Activated T-helper 17 cell treated with anti-CD3 and anti-CD28 coated beads, Interleukin-2, amount 50 U/mL, for 72 hours (primary cell): Measurements from ENCODE around the gene RTN4R. TPM values are rescaled to one million over a fixed set of nuclear protein-coding genes. Genes with fewer than 3 reads are reported as not detected.
"Not testable (repeated sequence)": the region's sequence is repeated elsewhere in the genome, so short reads cannot be mapped to it uniquely, and the experiment has no call there.

Experiments
- ATAC-seq: fragments of 150-1000 bp; cut with Tn5 transposase; replicated peaks from 2 replicates; pipeline ENCODE4 v1.10.0; 2021; ENCODE audit warnings: mild to moderate bottlenecking, moderate library complexity
- H3K27ac Mint-ChIP-seq: one replicate; pipeline ENCODE4 v1.8.0; 2022; ENCODE audit warnings: mixed read lengths
- H3K27me3 Mint-ChIP-seq: one replicate; pipeline ENCODE4 v1.8.0; 2022; ENCODE audit warnings: mixed read lengths
- H3K36me3 Mint-ChIP-seq: one replicate; pipeline ENCODE4 v1.8.0; 2022; ENCODE audit warnings: low read depth, mild to moderate bottlenecking, mixed read lengths
- H3K4me1 Mint-ChIP-seq: one replicate; pipeline ENCODE4 v1.8.0; 2022; ENCODE audit warnings: mixed read lengths
- H3K4me3 Mint-ChIP-seq: one replicate; pipeline ENCODE4 v1.8.0; 2022; ENCODE audit warnings: mild to moderate bottlenecking, mixed read lengths
- H3K9me3 Mint-ChIP-seq: one replicate; pipeline ENCODE4 v1.8.0; 2022; ENCODE audit warnings: mixed read lengths
- total RNA-seq, 2 donors: library from RNA; stranded (reverse); gene quantifications; one replicate each; pipeline ENCODE4 v1.2.3, GENCODE V29; 2022

The RTN4R gene
- total RNA-seq, 2 donors from 2014 or later, result 1.4 to 2.6 TPM

DNA sequence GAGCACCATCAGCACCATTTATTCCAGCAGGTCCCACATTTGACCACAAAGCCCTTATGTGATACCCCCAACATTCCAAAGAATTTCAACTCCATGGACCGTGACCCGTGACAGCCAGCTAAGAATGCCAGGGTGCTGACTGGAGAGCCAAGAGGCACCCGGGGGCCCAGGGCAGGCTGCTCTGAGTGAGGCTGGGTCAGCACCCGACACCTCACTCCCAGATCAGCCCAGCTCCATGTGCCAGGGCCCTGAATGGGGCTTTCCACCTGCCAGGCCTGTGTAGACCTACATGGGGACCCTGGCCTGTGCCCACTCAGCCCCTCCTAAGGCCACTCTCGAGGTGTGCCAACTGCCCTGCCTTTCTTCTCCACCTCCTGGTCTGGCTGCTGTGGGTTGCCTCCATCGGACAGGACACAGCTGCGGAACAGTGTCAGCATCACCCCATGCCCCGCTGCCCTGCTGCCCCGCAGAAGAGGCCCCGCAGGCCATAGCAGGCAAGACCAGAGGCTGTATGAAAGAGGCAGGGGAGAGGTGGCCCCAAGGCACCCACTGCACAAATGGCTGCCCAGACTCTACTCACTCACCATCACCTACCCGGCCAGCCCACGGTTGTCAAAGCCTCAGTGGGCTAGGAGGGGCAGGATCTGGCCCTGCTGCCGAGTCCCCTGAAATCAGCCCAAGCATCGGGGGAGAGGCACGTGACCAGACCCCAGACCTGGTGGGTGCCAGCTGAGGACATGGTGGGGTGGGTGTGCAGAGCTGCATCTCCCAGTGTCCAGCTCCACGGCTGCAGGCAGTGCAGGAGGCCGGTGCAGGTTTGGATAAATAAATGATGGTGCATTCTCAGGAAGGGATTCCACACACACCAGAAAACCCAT lies 4.5 kb downstream of the RTN4R start:
- not testable (repeated sequence) for H3K27me3 Mint-ChIP-seq, H3K9me3 Mint-ChIP-seq, H3K4me3 Mint-ChIP-seq, H3K27ac Mint-ChIP-seq, H3K4me1 Mint-ChIP-seq, H3K36me3 Mint-ChIP-seq, ATAC-seq

DNA sequence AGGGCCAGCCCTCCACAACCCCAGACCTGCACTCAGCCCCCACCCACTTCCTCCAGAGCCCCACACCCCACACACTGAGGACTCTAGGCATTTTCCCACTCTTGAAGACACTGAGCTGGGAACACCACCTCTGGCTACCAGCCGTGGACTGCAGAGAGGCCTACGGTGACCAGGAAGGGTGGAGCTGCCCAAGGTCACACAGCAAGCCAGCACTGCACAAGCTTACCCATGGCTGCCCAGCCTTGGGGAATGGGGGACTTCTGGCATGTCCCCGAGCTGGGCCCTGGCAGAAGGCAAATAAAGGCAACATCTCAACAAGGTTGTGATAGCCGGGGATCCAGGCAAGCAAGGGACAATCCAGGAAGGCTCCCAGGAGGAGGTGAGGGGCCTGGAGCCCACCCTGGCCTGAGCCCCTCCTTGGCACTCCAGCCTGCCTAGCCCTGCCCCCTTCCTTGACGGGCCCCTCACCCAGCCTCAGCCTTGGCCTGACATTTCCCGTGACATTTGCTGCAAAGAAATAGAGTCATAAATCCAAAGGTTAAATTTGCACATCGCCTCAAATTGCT lies 5.5 kb downstream of the RTN4R start:
- no peaks in the 10 kb centered on the region for H3K36me3 Mint-ChIP-seq
- H3K4me1 Mint-ChIP-seq, result no peaks in the 10 kb centered on the region
- no peak overlapping the region for H3K27ac Mint-ChIP-seq
- H3K27me3 Mint-ChIP-seq, result no peaks in the 10 kb centered on the region
- H3K4me3 Mint-ChIP-seq, result no peak overlapping the region
- ATAC-seq, result no peak
- H3K9me3 Mint-ChIP-seq, result no peaks in the 10 kb centered on the region

DNA sequence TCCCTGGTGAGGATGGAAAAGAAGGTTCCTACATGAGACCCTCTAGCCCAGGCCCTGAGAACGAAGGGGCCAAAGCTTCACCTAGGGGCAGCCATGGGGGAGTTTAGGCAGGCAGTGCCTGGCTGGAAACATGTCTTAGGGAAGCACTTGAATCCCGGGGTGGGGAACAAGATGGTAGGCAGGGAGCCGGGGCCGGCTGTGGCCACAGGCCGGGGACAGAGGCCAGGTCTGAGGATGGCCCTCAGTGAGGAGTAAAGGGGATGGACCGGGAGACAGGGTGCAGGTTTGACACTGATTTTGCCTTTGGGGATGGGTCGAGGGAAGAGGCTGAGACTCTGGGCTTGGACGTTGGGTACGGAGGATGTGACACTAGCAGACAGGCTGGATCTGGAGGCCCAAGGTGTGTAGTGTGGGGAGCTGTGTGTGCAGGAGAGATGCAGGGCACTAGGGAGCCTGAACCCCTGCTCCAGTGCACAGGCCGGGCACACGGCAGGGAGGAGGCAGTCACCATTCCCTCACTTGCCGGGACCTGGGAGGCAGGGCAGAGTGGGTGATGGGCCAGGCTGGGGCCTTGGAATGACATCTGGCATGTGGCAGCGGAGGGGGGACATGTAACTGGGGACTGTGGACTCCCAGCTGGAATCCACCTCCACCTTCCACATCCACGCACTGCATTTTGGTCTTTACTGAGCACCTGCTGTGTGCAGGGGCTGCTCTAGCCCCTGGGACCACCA lies 6.1 kb downstream of the RTN4R start:
- Mint-ChIP-seq H3K36me3 (no peaks in the 10 kb centered on the region), H3K4me1 (no peaks in the 10 kb centered on the region), H3K4me3 (no peak overlapping the region), H3K9me3 (no peaks in the 10 kb centered on the region), H3K27ac (no peak overlapping the region), H3K27me3 (no peaks in the 10 kb centered on the region)
- no peak for ATAC-seq

DNA sequence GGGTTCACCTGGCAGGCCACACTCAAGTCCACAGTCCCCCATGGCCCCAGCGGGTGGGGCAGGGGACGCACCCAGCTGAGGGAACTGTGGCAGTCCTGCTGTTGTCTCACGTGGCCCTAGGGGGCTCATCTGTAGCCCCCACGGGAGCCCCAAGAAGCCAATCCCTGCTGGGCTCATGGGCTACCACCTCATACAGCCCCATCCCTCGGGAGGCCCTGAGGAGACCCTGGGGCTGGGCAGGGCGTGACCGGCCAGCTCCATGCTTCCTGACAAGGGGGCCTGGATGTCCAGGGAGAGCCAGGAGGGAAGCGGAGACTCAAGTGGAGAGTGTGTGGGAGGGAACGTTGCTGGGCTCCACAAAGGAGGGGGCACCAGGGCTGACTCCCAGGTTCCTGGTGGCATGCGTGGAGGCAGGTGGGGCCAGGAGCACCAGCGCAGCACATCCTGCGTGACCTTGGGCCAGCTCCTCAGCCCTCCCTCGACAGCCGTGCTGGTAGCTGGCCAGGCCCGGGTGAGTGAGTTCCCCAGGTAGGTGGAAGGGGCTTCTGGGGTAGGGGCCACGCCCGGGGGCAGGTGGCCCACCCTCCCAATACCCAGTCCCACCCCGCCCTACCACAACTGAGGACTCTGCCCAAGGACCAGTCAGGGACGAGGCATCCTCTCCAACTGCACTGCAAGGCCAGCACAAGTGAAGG lies 7.9 kb downstream of the RTN4R start:
- no peak for ATAC-seq
- Mint-ChIP-seq H3K9me3 (no peaks in the 10 kb centered on the region), H3K4me1 (no peaks in the 10 kb centered on the region), H3K27me3 (no peaks in the 10 kb centered on the region), H3K36me3 (no peaks in the 10 kb centered on the region), H3K4me3 (no peak overlapping the region), H3K27ac (no peak overlapping the region)

DNA sequence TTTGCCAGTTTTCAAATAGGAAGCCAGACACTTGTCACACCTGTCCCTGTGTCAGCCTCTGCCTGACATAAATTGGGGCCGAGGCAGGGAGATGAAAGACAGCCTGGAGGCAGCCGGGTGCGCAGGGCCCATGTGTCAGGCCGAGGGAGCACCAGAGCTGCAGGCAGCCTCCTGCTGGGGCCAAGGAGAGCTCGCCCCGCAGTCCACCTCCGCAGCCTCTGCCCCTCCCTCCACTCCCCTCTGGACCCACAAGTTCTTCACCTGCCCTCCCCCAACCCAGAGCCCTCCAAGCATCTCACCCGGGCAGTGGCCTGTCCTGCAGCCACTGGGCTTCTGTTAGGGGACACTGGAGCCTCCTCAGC lies 8.8 kb downstream of the RTN4R start:
- H3K27me3 Mint-ChIP-seq, result no peaks in the 10 kb centered on the region
- no peak overlapping the region for H3K27ac Mint-ChIP-seq
- H3K36me3 Mint-ChIP-seq, result no peaks in the 10 kb centered on the region
- no peaks in the 10 kb centered on the region for H3K9me3 Mint-ChIP-seq
- peaks cover 5% of the 10 kb centered on the region for H3K4me1 Mint-ChIP-seq
- no peak for ATAC-seq
- no peak overlapping the region for H3K4me3 Mint-ChIP-seq

DNA sequence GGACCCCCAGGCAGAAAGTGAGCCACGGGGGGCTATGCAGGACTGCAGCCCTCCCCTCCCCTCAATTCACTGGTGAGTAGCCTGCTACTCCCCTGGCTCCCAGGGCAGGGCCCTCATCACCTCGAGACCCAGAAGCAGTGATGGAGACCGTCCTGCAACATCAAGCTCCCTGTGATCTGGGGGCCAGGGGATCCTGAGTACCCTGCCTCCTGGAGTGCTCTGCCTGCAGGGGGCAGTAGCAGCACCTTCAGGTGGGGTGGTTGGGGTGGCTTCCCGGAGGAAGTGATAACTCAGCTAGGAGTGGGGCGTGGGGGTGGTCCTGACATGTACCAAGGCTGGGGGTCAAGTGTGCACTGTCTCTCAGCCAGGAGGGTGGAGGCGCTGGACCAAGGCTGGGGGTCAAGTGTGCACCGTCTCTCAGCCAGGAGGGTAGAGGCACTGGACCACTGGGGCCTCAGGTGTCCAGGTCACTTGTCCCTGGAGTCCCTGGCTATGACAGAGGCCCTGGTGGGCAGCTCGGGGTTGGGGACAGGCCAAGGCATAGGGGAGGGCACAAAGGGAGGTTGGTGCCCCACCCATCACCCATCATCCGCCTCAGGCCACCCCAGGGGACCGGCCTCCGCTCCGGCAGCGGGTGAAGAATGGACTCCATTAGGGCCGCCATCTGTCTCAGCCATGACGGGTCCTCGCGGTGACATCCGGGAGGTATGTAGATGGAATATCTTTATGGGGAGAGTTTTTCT lies 9.4 kb downstream of the RTN4R start:
- H3K4me1 Mint-ChIP-seq, result peaks cover 6% of the 10 kb centered on the region
- H3K27me3 Mint-ChIP-seq, result no peaks in the 10 kb centered on the region
- no peak overlapping the region for H3K27ac Mint-ChIP-seq
- ATAC-seq, result no peak
- no peaks in the 10 kb centered on the region for H3K36me3 Mint-ChIP-seq
- H3K4me3 Mint-ChIP-seq, result no peak overlapping the region
- H3K9me3 Mint-ChIP-seq, result no peaks in the 10 kb centered on the region

DNA sequence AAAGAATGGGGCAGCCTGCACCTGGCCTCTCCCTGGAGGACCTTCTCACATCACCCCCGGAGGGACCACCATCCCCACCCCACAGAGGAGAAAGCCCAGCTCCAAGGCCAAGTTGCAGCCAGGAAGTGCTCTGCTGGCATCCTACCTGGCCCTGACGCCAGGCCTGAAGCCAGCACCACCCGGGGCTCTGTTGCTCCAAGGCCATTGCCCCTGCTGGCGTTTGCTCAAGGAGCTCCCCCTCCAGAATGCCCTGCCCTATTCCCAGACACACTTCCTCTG lies 10.2 kb downstream of the RTN4R start:
- no peaks in the 10 kb centered on the region for H3K36me3 Mint-ChIP-seq
- peaks cover 6% of the 10 kb centered on the region for H3K4me1 Mint-ChIP-seq
- no peaks in the 10 kb centered on the region for H3K9me3 Mint-ChIP-seq
- ATAC-seq, result no peak
- H3K4me3 Mint-ChIP-seq, result no peak overlapping the region
- H3K27me3 Mint-ChIP-seq, result no peaks in the 10 kb centered on the region
- no peak overlapping the region for H3K27ac Mint-ChIP-seq

DNA sequence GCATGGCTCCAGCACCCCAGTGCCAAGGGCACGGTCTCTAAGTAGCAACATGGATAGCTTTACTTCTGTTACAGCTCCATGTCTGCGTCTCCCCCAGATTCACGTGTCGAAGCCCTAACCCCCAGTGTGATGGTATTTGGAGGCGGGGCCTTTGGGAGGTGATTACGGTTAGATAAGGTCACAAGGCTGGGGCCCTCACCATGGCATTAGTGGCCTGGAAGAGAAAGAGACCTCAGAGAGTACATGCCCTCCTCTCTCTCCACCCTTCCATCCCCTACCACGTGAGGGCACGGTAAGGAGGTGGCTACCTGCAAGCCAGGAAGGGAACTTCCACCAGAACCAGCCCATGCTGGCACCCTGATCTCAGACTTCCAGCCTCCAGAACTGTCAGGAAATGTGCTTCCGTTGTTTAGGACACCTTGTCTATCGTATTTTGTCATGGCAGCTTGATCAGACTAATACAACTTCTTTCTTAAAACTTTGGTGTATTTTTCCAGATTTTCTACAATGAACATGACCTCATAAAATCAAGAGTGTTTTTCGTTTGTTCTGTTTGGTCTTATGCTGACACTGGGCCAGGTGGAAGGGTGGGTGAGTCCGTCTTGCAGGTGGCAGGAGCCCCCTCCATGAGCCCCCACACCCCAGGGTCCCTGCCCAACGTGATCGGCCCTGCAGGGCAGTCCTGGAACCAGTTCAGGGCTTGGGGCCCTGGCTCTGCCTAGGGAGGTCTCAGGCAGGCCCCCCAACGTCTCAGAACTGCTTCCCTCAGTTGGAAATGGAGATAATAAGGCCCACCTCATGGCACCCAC lies 10.7 kb downstream of the RTN4R start:
- Mint-ChIP-seq H3K9me3 (no peaks in the 10 kb centered on the region), H3K27me3 (no peaks in the 10 kb centered on the region), H3K27ac (no peak overlapping the region), H3K36me3 (no peaks in the 10 kb centered on the region), H3K4me3 (no peak overlapping the region), H3K4me1 (peaks cover 6% of the 10 kb centered on the region)
- ATAC-seq, result no peak

DNA sequence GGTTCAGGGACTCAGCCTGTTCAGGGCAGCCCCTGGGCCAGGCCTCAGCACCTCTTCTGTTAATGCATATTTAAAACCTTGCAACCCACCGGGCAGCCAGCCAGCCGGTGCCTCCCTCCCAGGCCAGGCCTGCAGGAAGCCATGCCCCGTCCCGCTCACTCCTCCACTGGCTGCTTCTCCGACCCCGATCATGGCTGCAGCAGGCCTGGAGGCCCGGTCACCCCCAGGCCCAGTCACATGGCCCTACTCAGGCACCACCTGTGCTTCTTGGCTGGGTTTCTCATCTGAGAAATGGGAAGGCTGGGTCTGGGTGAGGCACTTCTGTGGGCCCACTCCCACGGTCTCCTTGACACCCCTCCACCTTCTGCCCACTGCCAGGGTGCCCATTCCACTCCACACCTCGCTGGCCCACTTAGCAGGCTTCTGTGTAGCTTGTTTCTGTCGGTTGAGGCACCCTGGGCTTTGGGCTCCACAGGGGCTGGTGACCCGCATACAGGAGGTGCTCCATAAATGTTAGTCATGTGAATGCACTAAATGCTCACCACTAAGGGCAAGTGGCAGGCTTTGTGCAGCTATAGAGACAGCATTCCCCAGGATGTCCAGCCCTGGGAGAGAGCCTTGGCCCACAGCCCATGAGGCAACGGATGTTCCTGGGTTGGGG lies 11.4 kb downstream of the RTN4R start:
- no peaks in the 10 kb centered on the region for H3K27me3 Mint-ChIP-seq
- no peaks in the 10 kb centered on the region for H3K36me3 Mint-ChIP-seq
- H3K4me1 Mint-ChIP-seq, result peaks cover 6% of the 10 kb centered on the region
- ATAC-seq, result no peak
- no peak overlapping the region for H3K4me3 Mint-ChIP-seq
- H3K9me3 Mint-ChIP-seq, result no peaks in the 10 kb centered on the region
- no peak overlapping the region for H3K27ac Mint-ChIP-seq

DNA sequence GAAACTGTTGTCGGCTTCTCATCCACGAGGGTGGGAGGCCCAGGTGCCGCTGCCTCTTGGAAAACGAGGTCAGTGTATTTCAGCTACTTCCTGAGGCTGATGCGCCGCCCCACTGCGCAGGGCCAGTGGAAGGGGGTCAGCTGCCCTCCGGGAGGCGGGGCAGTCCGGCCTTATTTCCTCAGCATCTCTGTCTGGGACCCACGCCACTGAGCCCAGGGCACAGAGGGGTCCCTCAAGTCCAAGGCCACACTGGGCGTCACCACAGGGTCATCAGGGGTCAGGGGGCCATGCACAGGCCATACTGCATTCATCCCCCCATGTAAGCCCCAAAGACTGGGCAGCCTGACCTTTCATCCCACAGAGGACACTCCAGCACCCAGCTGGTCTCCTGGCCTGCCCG lies 12.1 kb downstream of the RTN4R start:
- Mint-ChIP-seq H3K36me3 (no peaks in the 10 kb centered on the region), H3K27me3 (no peaks in the 10 kb centered on the region), H3K4me3 (no peak overlapping the region), H3K4me1 (peaks cover 6% of the 10 kb centered on the region), H3K9me3 (no peaks in the 10 kb centered on the region), H3K27ac (no peak overlapping the region)
- ATAC-seq, result no peak

DNA sequence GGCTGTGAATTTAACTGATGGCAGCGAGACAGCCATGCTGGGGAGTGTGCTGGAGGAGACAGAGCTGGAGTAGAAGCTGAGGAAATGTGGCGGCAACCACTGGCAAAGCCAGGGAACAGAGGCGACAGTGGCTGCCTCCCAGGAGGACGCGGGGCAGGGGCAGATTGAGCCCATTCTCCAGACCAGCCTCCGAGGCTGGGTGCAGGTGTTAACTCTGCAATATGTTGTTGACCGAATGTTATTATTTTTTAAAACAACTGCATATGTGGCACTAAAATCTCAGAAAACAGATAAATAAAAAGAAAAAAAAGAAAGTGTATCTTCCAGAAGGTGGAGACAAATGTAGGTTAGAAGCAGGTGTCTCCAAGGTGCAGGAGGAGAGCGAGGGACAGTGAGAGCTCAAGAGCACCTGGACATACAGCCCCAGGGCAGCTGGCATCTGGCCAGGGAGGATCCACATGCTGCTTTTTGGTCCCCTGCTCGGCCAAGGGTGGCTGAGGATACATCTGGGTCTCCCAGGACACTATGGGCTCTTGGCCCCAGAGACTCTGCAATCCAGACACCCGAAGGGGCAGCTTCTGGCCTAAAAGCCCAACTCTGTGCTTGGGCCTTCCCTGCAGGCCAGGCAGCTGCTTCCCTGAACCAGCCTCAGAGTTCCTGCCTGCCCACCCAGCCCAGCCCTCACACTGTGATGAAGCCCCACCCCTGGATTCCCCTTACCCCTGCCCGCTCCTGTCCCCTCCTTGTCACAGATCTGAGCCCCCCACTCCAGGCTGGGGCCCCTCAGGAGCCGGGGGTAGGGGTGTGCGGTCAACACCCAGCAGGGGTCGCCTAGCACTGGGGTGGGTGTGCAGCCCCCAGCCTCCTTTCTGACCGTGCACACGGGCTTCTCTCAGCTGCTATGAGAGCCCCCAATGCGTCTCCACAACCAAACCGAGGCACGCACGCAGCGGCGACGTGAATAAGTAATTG lies 12.9 kb downstream of the RTN4R start:
- H3K4me3 Mint-ChIP-seq, result no peak overlapping the region
- H3K27ac Mint-ChIP-seq, result peak overlapping the region; percentile 10
- peaks cover 6% of the 10 kb centered on the region for H3K4me1 Mint-ChIP-seq
- H3K27me3 Mint-ChIP-seq, result no peaks in the 10 kb centered on the region
- no peak for ATAC-seq
- H3K36me3 Mint-ChIP-seq, result no peaks in the 10 kb centered on the region
- no peaks in the 10 kb centered on the region for H3K9me3 Mint-ChIP-seq

DNA sequence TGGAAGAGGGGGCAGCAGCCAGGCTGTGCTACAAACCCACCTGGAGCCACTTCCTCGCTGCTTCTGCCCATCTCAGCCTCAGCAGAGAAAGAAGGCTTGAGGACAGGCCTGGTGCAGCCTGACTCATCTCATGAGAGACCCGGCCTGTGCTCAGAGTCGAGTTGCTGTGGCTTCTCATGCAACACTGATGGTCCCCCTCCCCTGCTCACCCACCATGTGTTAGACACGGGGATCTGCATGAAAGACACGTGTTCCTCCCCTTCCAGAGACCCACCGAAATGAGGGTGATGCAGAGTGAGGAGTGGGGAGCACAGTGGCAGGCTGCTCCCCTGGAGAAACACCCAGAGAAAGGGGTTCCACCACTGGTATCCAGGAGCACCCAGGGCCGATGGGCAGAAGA lies 15.0 kb downstream of the RTN4R start:
- no peaks in the 10 kb centered on the region for H3K27me3 Mint-ChIP-seq
- ATAC-seq, result no peak

More for the DNA sequence above, 15.0 kb downstream of the RTN4R start:
- no peak overlapping the region for H3K4me3 Mint-ChIP-seq
- peaks cover 6% of the 10 kb centered on the region for H3K4me1 Mint-ChIP-seq
- peak overlapping the region; percentile 74 for H3K27ac Mint-ChIP-seq
- H3K9me3 Mint-ChIP-seq, result no peaks in the 10 kb centered on the region
- H3K36me3 Mint-ChIP-seq, result no peaks in the 10 kb centered on the region
